Glomerular endothelial cell (primary cell): ENCODE data around the gene SYT1. TPM values are rescaled to one million over a fixed set of nuclear protein-coding genes. Genes with fewer than 3 reads are reported as not detected.

Source experiments
- DNase-seq: peaks from one replicate; pipeline ENCODE4 v3.0.0-alpha.2; 2011; ENCODE audit warnings: low read depth, low spot score; ENCODE audit errors: extremely low read depth
- total RNA-seq: library from RNA; depleted of rRNA; stranded (reverse); fragments of >200 nt; gene quantifications from 2 replicates; pipeline ENCODE4 v1.2.3, GENCODE V29; 2015

Gene SYT1
- total RNA-seq, 1 donor from 2014 or later, result 13.2 TPM

DNA sequence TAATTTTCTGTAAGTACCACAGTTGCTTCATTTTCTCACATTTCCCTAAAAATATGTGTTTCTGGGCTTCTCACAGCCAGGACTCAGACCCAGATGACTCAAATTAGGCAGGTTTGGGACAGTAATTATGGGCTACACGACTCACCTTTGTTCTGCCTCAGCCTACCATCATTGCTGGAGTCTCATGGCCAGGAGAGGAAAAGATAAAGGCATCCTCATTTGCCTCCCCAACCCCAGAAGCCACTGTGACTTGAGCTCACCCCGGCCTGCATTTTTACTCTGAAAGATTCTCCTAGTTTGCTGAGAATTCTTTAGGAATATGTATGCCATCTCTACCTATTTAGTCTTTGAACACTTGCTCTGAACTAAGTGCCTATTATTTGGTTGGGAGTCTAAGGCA lies 618.3 kb downstream of the SYT1 start:
- no peak for DNase-seq

DNA sequence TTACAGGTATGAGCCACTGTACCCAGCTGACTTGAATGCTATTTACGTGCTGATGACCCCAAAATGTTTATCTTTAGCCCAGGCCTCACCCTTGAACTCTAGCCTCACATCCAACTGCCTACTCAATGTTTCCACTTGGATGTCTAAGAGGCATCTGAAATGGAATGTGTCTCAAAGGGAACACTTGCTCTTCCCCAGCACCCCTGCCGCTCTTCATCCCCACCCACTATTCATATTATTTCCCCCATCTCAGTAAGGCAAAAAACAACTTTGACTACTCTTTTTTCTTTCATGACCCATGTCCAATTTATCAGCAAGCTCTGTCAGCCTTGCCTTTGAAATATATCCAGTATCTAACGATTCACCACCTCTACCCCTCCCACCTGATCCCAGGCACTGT lies 621.6 kb downstream of the SYT1 start:
- DNase-seq, result no peak

DNA sequence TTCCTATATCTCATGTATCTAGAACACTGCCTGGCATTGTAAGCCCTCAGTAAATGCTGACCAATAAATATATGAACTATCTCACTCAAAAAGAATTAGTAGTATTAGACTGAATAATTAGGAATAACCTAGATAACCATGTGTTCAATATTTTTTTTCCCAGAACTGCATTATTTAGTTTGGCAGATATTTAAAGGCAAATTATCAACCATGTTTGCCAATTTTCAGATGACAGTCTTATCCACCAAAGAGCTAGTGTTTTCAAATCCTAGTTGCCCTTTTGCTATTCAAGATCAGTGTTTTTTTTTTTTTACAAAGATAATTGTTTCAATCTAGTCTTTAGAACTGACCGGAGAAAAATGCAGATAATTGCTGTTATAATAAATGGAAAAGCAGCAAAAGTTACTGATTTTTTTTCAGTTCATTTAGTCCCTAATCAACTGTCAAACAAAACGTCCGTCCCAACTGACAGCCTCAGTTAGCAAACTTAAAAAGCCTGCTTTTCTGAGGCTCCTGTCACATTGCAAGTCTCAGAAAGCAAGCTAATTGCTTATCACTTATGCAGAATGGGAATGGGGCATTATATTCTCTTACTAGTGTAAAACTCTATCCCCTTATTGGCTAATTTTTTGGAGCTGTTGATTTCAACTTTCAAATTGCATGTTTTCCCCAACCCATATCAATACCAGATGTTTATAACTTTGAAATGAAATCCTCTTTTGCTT lies 623.0 kb downstream of the SYT1 start:
- DNase-seq, result no peak
